ENCODE results near the gene LOXHD1.

DNA sequence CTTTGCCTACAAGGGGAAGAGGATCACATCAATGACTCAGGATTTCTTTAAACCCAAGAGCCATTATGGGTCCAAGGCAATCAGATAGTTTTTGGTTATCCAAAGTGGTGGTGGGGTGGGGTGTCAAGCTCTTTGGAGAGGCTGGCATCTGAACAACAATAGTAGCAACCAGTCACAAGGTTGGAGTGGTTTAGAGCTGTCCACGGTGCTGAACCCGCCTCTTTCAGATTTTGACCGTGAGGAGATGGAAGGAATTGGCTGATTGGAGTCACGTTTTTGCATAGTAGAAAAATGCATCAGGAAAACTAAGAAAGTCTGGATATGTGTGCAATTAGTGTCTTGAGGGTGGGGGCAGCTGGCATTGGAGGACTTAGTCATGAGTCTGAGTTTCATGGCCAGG lies 159.9 kb downstream of the LOXHD1 start:
- TF ChIP-seq, protein P1, sequence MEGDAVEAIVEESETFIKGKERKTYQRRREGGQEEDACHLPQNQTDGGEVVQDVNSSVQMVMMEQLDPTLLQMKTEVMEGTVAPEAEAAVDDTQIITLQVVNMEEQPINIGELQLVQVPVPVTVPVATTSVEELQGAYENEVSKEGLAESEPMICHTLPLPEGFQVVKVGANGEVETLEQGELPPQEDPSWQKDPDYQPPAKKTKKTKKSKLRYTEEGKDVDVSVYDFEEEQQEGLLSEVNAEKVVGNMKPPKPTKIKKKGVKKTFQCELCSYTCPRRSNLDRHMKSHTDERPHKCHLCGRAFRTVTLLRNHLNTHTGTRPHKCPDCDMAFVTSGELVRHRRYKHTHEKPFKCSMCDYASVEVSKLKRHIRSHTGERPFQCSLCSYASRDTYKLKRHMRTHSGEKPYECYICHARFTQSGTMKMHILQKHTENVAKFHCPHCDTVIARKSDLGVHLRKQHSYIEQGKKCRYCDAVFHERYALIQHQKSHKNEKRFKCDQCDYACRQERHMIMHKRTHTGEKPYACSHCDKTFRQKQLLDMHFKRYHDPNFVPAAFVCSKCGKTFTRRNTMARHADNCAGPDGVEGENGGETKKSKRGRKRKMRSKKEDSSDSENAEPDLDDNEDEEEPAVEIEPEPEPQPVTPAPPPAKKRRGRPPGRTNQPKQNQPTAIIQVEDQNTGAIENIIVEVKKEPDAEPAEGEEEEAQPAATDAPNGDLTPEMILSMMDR (IDR thresholded peaks at IDR 0.05), result no peak
- no peak for TF ChIP-seq ZFX (IDR thresholded peaks at IDR 0.05; ENCODE audit: borderline replicate concordance)
